Panc1 (cell line): ENCODE measurements around the gene LDB3. TPM values are rescaled to one million over a fixed set of nuclear protein-coding genes. Genes with fewer than 3 reads are reported as not detected.

ENCODE experiments used
- ATAC-seq: fragments of 200-7000 bp; cut with Tn5 transposase; 2 replicates; pipeline ENCODE4 v1.9.1; 2020; ENCODE audit warnings: mild to moderate bottlenecking, moderate library complexity
- BruUV-seq: library from RNA; stranded (reverse); fragments of 400-500 nt; replicated peaks from 2 replicates; lab custom pipeline; 2021; lab: Mats Ljungman, UMichigan
- CTCF ChIA-PET: fragments of 300-600 bp; sonication (Branson Sonifier 250); formaldehyde crosslinking; loops from one replicate; lab custom pipeline; 2022; ENCODE audit warnings: antibody characterized with exemption; lab: Charles Lee
- POLR2A ChIA-PET: fragments of 300-600 bp; sonication (Branson Sonifier 250); formaldehyde crosslinking; loops from one replicate; lab custom pipeline; 2022; ENCODE audit warnings: antibody characterized with exemption; lab: Charles Lee
- DNase-seq: peaks from one replicate; pipeline ENCODE4 v3.0.0-alpha.2; 2010; ENCODE audit warnings: low read depth, low spot score
- H3K27ac ChIP-seq: 2 replicates; pipeline ENCODE4 v1.5.1; 2011; ENCODE audit warnings: mild to moderate bottlenecking, low read length, inconsistent platforms
- H3K27me3 ChIP-seq: fragments of 200-500 bp; sonication (Bioruptor generic); 2 replicates; pipeline ENCODE4 v1.6.0; 2014; ENCODE audit warnings: low read length, inconsistent platforms; ENCODE audit not compliant: control insufficient read depth, insufficient read depth
- H3K36me3 ChIP-seq: fragments of 200-500 bp; sonication (Bioruptor generic); 2 replicates; pipeline ENCODE4 v1.5.1; 2014; ENCODE audit warnings: inconsistent platforms, mild to moderate bottlenecking, low read length, moderate library complexity; ENCODE audit not compliant: control insufficient read depth, insufficient read depth
- H3K4me1 ChIP-seq: 2 replicates; pipeline ENCODE4 v1.5.1; 2011; ENCODE audit warnings: inconsistent platforms, mild to moderate bottlenecking, low read length, moderate library complexity; ENCODE audit not compliant: control insufficient read depth, insufficient read depth
- H3K4me3 ChIP-seq, 2 experiments: 2 replicates each; pipeline ENCODE4 v1.5.1; 2011 to 2012; ENCODE audit warnings: low read depth in 2 of 2, low read length in 2 of 2, mild to moderate bottlenecking in 2 of 2, inconsistent platforms in 1 of 2, moderate library complexity in 1 of 2
- H3K9me3 ChIP-seq: fragments of 200-500 bp; sonication (Bioruptor generic); 2 replicates; pipeline ENCODE4 v1.5.1; 2014; ENCODE audit warnings: low read depth, mild to moderate bottlenecking, inconsistent platforms, low read length, moderate library complexity; ENCODE audit not compliant: control insufficient read depth, insufficient read depth
- POLR2AphosphoS5 ChIP-seq: IDR thresholded peaks from 2 replicates; pipeline ENCODE4 v1.6.1; 2012; ENCODE audit warnings: mild to moderate bottlenecking, low read depth, low read length, moderate library complexity
- SIN3A ChIP-seq: IDR thresholded peaks from 2 replicates; pipeline ENCODE4 v1.6.1; 2012; ENCODE audit warnings: low read depth, mild to moderate bottlenecking, low read length, moderate library complexity, borderline replicate concordance; ENCODE audit not compliant: insufficient read depth
- TCF7L2 ChIP-seq: IDR thresholded peaks from 2 replicates; pipeline ENCODE4 v1.6.1; 2011; ENCODE audit warnings: mild to moderate bottlenecking, low read depth, low read length, inconsistent platforms
- in situ Hi-C: cut with HindIII; loops from 2 replicates; pipeline ENCODE4 v1.10.0; 2016; ENCODE audit warnings: low sequenced_read_pairs, low pct_unique_long_range_greater_than_20kb
- intact Hi-C: fragments of 100-400 bp; cut with micrococcal nuclease; formaldehyde crosslinking; loops from one replicate; pipeline ENCODE4 v1.10.0; 2022; ENCODE audit not compliant: unreplicated experiment
- total RNA-seq: library from RNA; stranded (reverse); gene quantifications from one replicate; pipeline ENCODE4 v1.2.1, GENCODE V29; 2021; ENCODE audit not compliant: unreplicated experiment
- TF ChIP-seq, protein P1 (sequence below): fragments of 450-650 bp; IDR thresholded peaks from 2 replicates; pipeline ENCODE4 v1.5.1; 2017; ENCODE audit warnings: mild to moderate bottlenecking
- TF ChIP-seq, protein P2 (sequence below), 2 experiments: IDR thresholded peaks; 2 replicates each; pipeline ENCODE4 v1.6.1; 2011 to 2012; ENCODE audit warnings: low read depth in 2 of 2, control low read depth in 1 of 2, low read length in 1 of 2, mild to moderate bottlenecking in 1 of 2, moderate library complexity in 1 of 2; ENCODE audit not compliant: insufficient read depth in 1 of 2

The LDB3 gene
- total RNA-seq, 1 experiment from 2014 or later: 0.15 TPM

DNA sequence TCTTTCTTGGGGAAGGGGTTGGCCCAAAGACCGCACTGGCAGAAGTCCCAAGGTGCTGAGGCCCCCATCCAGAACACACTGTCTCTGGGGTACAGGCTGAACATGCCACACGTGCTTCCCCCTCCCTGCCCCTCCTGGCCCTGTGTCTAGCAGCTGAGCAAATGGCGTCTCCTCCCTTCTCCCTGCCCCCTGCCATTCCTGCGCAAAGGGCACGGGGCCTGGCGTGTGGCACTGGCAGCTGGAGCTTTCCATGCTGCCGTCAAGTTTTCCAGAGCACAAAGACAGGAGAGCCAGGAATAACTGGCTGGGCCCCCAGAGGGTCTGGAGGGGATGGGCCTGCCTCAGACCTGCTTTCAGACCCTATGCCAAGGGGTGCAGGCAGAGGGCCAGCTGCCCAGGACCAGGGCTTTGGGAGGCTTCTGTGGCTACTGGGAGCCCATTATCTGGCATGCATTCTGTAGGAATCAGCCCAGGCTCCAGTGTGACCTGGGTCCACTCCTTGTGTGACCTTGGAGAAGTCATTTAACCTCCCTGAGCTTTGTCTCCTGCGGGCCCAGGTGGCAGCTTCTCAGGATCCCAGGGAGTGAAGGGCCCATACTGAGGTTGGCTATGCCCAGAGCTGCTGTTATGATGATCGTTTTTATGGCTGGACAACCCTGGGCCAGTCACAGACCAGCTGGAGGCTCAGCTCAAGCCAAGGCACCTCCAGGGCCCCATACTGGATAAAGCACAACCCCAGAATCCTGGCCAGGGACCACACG lies 710 bp upstream of the LDB3 start:
- DNase-seq: no peak
- Histone ChIP-seq H3K27me3 (no peaks in the 10 kb centered on the region), H3K4me3 (no peak overlapping the region), H3K4me1 (no peaks in the 10 kb centered on the region), H3K36me3 (no peaks in the 10 kb centered on the region), H3K27ac (no peak overlapping the region), H3K9me3 (no peaks in the 10 kb centered on the region)
- in situ Hi-C loops (no loop called here), intact Hi-C loops (no loop called here)
- BruUV-seq: no TSS peak
- ChIA-PET CTCF (no interaction called here), POLR2A (no interaction called here)
- TF ChIP-seq TCF7L2 (no peak), POLR2AphosphoS5 (no peak), SIN3A (no peak)
- TF ChIP-seq, protein P1, sequence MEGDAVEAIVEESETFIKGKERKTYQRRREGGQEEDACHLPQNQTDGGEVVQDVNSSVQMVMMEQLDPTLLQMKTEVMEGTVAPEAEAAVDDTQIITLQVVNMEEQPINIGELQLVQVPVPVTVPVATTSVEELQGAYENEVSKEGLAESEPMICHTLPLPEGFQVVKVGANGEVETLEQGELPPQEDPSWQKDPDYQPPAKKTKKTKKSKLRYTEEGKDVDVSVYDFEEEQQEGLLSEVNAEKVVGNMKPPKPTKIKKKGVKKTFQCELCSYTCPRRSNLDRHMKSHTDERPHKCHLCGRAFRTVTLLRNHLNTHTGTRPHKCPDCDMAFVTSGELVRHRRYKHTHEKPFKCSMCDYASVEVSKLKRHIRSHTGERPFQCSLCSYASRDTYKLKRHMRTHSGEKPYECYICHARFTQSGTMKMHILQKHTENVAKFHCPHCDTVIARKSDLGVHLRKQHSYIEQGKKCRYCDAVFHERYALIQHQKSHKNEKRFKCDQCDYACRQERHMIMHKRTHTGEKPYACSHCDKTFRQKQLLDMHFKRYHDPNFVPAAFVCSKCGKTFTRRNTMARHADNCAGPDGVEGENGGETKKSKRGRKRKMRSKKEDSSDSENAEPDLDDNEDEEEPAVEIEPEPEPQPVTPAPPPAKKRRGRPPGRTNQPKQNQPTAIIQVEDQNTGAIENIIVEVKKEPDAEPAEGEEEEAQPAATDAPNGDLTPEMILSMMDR: no peak
- TF ChIP-seq, protein P2, sequence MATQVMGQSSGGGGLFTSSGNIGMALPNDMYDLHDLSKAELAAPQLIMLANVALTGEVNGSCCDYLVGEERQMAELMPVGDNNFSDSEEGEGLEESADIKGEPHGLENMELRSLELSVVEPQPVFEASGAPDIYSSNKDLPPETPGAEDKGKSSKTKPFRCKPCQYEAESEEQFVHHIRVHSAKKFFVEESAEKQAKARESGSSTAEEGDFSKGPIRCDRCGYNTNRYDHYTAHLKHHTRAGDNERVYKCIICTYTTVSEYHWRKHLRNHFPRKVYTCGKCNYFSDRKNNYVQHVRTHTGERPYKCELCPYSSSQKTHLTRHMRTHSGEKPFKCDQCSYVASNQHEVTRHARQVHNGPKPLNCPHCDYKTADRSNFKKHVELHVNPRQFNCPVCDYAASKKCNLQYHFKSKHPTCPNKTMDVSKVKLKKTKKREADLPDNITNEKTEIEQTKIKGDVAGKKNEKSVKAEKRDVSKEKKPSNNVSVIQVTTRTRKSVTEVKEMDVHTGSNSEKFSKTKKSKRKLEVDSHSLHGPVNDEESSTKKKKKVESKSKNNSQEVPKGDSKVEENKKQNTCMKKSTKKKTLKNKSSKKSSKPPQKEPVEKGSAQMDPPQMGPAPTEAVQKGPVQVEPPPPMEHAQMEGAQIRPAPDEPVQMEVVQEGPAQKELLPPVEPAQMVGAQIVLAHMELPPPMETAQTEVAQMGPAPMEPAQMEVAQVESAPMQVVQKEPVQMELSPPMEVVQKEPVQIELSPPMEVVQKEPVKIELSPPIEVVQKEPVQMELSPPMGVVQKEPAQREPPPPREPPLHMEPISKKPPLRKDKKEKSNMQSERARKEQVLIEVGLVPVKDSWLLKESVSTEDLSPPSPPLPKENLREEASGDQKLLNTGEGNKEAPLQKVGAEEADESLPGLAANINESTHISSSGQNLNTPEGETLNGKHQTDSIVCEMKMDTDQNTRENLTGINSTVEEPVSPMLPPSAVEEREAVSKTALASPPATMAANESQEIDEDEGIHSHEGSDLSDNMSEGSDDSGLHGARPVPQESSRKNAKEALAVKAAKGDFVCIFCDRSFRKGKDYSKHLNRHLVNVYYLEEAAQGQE (IDR thresholded peaks at IDR 0.05; ENCODE audit: insufficient read depth in 1 of 2, low read depth in 2 of 2, low read length in 1 of 2): no peak
- ATAC-seq: no peak

DNA sequence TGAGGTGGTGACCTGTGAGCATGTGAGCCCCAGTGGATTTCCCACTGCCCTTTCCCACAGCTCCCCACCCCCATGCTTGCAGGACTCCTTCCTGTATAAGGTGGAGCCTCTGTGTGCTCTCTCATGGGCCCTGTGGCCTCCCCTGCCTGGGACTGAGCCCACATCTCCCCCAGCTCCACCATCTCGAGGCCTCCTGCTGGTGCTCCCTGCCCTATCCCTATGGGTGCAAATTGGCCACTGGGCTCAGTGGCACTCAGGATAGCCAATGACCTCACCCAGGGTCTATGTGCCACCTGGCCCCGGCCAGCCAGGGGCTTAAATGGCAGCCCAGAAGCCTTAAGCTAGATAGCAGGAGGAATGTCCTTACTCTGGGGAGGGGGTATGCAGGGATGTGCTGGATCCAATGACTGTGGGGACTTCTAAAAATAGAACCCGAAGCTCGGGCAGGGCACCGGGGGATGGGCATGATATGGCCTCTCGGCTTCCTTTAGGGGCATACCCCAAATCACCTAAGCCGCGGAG lies 2.0 kb downstream of the LDB3 start:
- ChIA-PET CTCF (no interaction called here), POLR2A (no interaction called here)
- ATAC-seq: no peak
- no TSS peak for BruUV-seq
- no peak for TF ChIP-seq POLR2AphosphoS5
- no peaks in the 10 kb centered on the region for H3K9me3 ChIP-seq
- H3K4me1 ChIP-seq: peaks cover 4% of the 10 kb centered on the region
- H3K36me3 ChIP-seq: no peaks in the 10 kb centered on the region
- DNase-seq: no peak
- in situ Hi-C loops (no loop called here), intact Hi-C loops (no loop called here)
- no peak overlapping the region for H3K27ac ChIP-seq
- no peak overlapping the region for H3K4me3 ChIP-seq
- no peaks in the 10 kb centered on the region for H3K27me3 ChIP-seq

DNA sequence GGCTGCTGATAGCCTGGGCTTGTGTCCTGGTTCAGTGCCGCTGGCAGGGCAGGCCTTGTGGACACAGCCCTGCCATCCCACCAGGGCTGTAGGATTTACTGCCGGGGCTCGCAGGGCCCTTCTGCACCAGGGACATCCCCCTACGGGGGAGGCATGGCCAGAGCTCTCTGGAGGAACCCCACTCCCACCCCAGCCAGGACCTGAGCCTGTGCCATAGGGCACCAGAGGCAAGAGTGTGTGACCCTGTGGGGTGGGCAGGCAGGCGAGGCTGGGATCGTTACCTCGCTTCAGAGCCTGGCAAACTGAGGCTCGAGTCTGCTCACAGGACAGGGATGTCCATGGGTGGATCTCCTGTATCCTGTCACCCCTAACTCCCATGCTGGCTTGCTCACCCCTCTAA lies 2.6 kb downstream of the LDB3 start:
- TF ChIP-seq SIN3A: no peak
- no peak for TF ChIP-seq POLR2AphosphoS5
- TF ChIP-seq, protein P2 (IDR thresholded peaks at IDR 0.05; ENCODE audit: insufficient read depth in 1 of 2, low read depth in 2 of 2, low read length in 1 of 2): no peak
- TF ChIP-seq TCF7L2: no peak
- TF ChIP-seq, protein P1: no peak
- no TSS peak for BruUV-seq
- intact Hi-C loops: no loop called here
- H3K4me3 ChIP-seq: no peak overlapping the region
- in situ Hi-C loops: no loop called here
- H3K9me3 ChIP-seq: no peaks in the 10 kb centered on the region
- POLR2A ChIA-PET: no interaction called here
- no peaks in the 10 kb centered on the region for H3K36me3 ChIP-seq
- CTCF ChIA-PET: no interaction called here
- H3K27me3 ChIP-seq: no peaks in the 10 kb centered on the region
- no peak overlapping the region for H3K27ac ChIP-seq
- DNase-seq: no peak
- ATAC-seq: no peak
- peaks cover 4% of the 10 kb centered on the region for H3K4me1 ChIP-seq
